Endothelial cell of umbilical vein (primary cell): ENCODE results near the gene TMEM214. TPM values are rescaled to one million over a fixed set of nuclear protein-coding genes. Genes with fewer than 3 reads are reported as not detected.

ENCODE experiments used
- BruUV-seq: library from RNA; stranded (reverse); fragments of 400-500 nt; replicated peaks from 2 replicates; lab custom pipeline; 2021; lab: Mats Ljungman, UMichigan
- CTCF ChIA-PET: fragments of 300-600, 350-600 bp; sonication (Branson Sonifier 250); formaldehyde crosslinking; loops from one replicate; lab custom pipeline; 2021; ENCODE audit warnings: antibody characterized with exemption, inconsistent platforms; lab: Charles Lee
- POLR2A ChIA-PET: fragments of 300-600, 350-600 bp; sonication (Branson Sonifier 250); formaldehyde crosslinking; loops from one replicate; lab custom pipeline; 2021; ENCODE audit warnings: antibody characterized with exemption, inconsistent platforms; lab: Charles Lee
- DNase-seq: peaks from one replicate; pipeline ENCODE4 v3.0.0-alpha.2; 2011; ENCODE audit warnings: low read depth, low spot score
- FAIRE-seq: peaks from 2 replicates; lab custom pipeline; 2011; peaks lifted over from hg19 to GRCh38; lab: Jason Lieb, UNC
- H2AFZ ChIP-seq: 2 replicates; pipeline ENCODE4 v1.6.0; 2012; ENCODE audit warnings: low read depth, low read length, control low read depth, inconsistent platforms
- H3K27ac ChIP-seq: 2 replicates; pipeline ENCODE4 v1.5.1; 2011; ENCODE audit warnings: low read depth, mild to moderate bottlenecking, control low read depth, low read length, moderate library complexity; ENCODE audit not compliant: insufficient read depth
- H3K27me3 ChIP-seq, 2 experiments: 2 replicates each; pipeline versions ENCODE4 v1.6.0 to v1.6.1; 2011; ENCODE audit warnings: low read length in 2 of 2, mixed read lengths in 1 of 2; ENCODE audit not compliant: control insufficient read depth in 2 of 2, insufficient read depth in 2 of 2
- H3K36me3 ChIP-seq, 2 experiments: 2 replicates in 1 of 2; 3 replicates in 1 of 2; pipeline ENCODE4 v1.5.1; 2011; ENCODE audit warnings: low read length in 2 of 2, mild to moderate bottlenecking in 1 of 2, moderate library complexity in 1 of 2; ENCODE audit not compliant: control insufficient read depth in 2 of 2, insufficient read depth in 2 of 2; ENCODE audit errors: extremely low read depth in 1 of 2
- H3K4me1 ChIP-seq: 3 replicates; pipeline ENCODE4 v1.5.1; 2011; ENCODE audit warnings: mild to moderate bottlenecking, low read length; ENCODE audit not compliant: control insufficient read depth, insufficient read depth; ENCODE audit errors: extremely low read depth
- H3K4me2 ChIP-seq: 2 replicates; pipeline ENCODE4 v1.6.1; 2011; ENCODE audit warnings: low read length, control low read depth, mixed read lengths; ENCODE audit not compliant: insufficient read depth
- H3K4me3 ChIP-seq, 3 experiments: fragments of 200-600 bp in 1 of 3; sonication (generic), shearing (Covaris generic) in 1 of 3; replicated peaks in 1 of 3; 2 replicates each; pipeline ENCODE4 v1.5.1; 2011 to 2016; ENCODE audit warnings: control low read depth in 3 of 3, low read length in 3 of 3, mild to moderate bottlenecking in 2 of 3, inconsistent platforms in 1 of 3, low read depth in 1 of 3, moderate library complexity in 1 of 3; ENCODE audit not compliant: insufficient read depth in 1 of 3
- H3K79me2 ChIP-seq: 2 replicates; pipeline ENCODE4 v1.6.0; 2012; ENCODE audit warnings: low read length, inconsistent platforms; ENCODE audit not compliant: control insufficient read depth, insufficient read depth
- H3K9ac ChIP-seq: replicated peaks from 2 replicates; pipeline ENCODE3; 2011; ENCODE audit warnings: low read length, control low read depth; ENCODE audit not compliant: insufficient read depth; ENCODE audit errors: extremely low read depth
- H3K9me1 ChIP-seq: replicated peaks from 3 replicates; pipeline ENCODE4 v1.6.0; 2011; ENCODE audit warnings: mild to moderate bottlenecking, low read length; ENCODE audit not compliant: control insufficient read depth, insufficient read depth; ENCODE audit errors: extremely low read depth
- H3K9me3 ChIP-seq: replicated peaks from 2 replicates; pipeline ENCODE4 v1.5.1; 2012; ENCODE audit warnings: low read length, inconsistent platforms; ENCODE audit not compliant: control insufficient read depth, insufficient read depth
- H4K20me1 ChIP-seq: replicated peaks from 2 replicates; pipeline ENCODE3; 2011; ENCODE audit warnings: mild to moderate bottlenecking, low read length; ENCODE audit not compliant: control insufficient read depth, insufficient read depth; ENCODE audit errors: extremely low read depth
- GATA2 ChIP-seq: IDR thresholded peaks from 2 replicates; pipeline ENCODE4 v1.7.0; 2011; ENCODE audit warnings: low read depth, mild to moderate bottlenecking, moderate library complexity, mixed read lengths, low read length; ENCODE audit not compliant: insufficient read length, insufficient read depth
- JUN ChIP-seq: IDR thresholded peaks from 2 replicates; pipeline ENCODE4 v1.6.1; 2011; ENCODE audit warnings: borderline replicate concordance, low read depth; ENCODE audit not compliant: insufficient read length, insufficient read depth
- MYC ChIP-seq: IDR thresholded peaks from one replicate; pipeline ENCODE4 v1.6.1; 2011; ENCODE audit warnings: mild to moderate bottlenecking, low read depth, low read length
- POLR2A ChIP-seq: IDR thresholded peaks from 2 replicates; pipeline ENCODE4 v1.6.1; 2012; ENCODE audit warnings: low read depth, mild to moderate bottlenecking, control low read depth, low read length
- POLR2AphosphoS5 ChIP-seq: IDR thresholded peaks from 2 replicates; pipeline ENCODE4 v1.6.1; 2012; ENCODE audit warnings: low read depth, mild to moderate bottlenecking, control low read depth, low read length, moderate library complexity; ENCODE audit not compliant: insufficient read depth
- dilution Hi-C: fragments of 300-500 bp; cut with MboI; formaldehyde crosslinking; loops from one replicate; pipeline ENCODE4 v1.15.0; 2019; ENCODE audit warnings: low sequenced_read_pairs; ENCODE audit not compliant: extremely low pct_ligation_motif_present
- intact Hi-C: fragments of 100-400 bp; cut with micrococcal nuclease; formaldehyde crosslinking; loops from one replicate; pipeline ENCODE4 v1.10.0; 2022
- polyA plus RNA-seq, 4 experiments: library from polyadenylated mRNA; depleted of rRNA in 3 of 4; stranded (reverse) in 3 of 4; unstranded in 1 of 4; fragments of >200 nt; gene quantifications; 2 replicates each; pipeline versions ENCODE4 v1.2.1 to v1.2.3, GENCODE V29; 2011 to 2012; ENCODE audit warnings: missing spikeins in 1 of 4
- total RNA-seq: library from RNA; stranded (reverse); gene quantifications from 2 replicates; pipeline ENCODE4 v1.2.3, GENCODE V29; 2021

The TMEM214 gene
- total and polyA plus RNA-seq, 2 donors (not counting 3 experiments of a cell fraction or from before 2014, with no cell fraction given): 109 to 163 TPM

- Histone ChIP-seq H3K4me2 (no peak overlapping the region), H3K79me2 (no peaks in the 10 kb centered on the region), H4K20me1 (no peaks in the 10 kb centered on the region), H3K9ac (no peak overlapping the region), H2AFZ (no peak overlapping the region), H3K36me3 (no peaks in the 10 kb centered on the region), H3K4me1 (peaks cover 4% of the 10 kb centered on the region), H3K9me1 (no peaks in the 10 kb centered on the region), H3K4me3 (no peak overlapping the region), H3K27me3 (no peaks in the 10 kb centered on the region), H3K9me3 (no peaks in the 10 kb centered on the region), H3K27ac (no peak overlapping the region)
- intact Hi-C loops (no loop called here), dilution Hi-C loops (no loop called here)
- no peak for TF ChIP-seq JUN
- ChIA-PET CTCF (interaction anchor here (0.6 to 4.9 kb wide), 9 partner anchors 18 to 284 kb away, joined by 3 to 46 read pairs (median 3); no protein-coding TSS in a partner anchor), POLR2A (no interaction called here)
- DNase-seq (no peak), FAIRE-seq (no peak)
- no TSS peak for BruUV-seq
Measured at GRCh38 chr2:27009083-27009482, 23.7 kb upstream of the TMEM214 start.

DNA sequence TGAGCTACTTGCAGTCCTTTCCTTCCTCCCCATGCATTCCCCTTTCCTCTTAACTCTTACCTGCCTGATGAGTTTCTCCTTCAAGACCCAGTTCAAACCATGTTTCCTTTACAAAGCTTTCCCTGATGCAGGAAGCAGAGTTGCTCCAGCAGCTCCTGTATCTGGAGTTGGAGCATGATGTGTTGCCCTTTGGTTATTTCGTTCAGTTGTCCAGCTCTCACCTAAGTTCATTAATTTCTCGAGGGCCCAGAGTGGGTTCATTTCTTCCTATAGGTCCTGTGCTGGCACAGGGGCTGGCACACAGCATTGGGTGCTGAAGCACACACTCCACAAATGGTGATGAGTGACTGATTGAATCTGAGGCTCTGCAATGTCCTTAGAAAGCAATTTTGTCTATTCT is 23.0 kb upstream of the TMEM214 start:
- peaks cover 4% of the 10 kb centered on the region for H3K4me1 ChIP-seq
- FAIRE-seq (no peak), DNase-seq (no peak)
- H3K27me3 ChIP-seq: no peaks in the 10 kb centered on the region
- intact Hi-C loops (no loop called here), dilution Hi-C loops (no loop called here)
- H4K20me1 ChIP-seq: no peaks in the 10 kb centered on the region
- H3K4me2 ChIP-seq: no peak overlapping the region
- no peaks in the 10 kb centered on the region for H3K9me1 ChIP-seq
- ChIA-PET POLR2A (no interaction called here), CTCF (interaction anchor here (0.6 to 4.9 kb wide), 8 partner anchors 19 to 284 kb away, joined by 3 to 46 read pairs (median 3); no protein-coding TSS in a partner anchor)
- BruUV-seq: no TSS peak
- no peak overlapping the region for H3K4me3 ChIP-seq
- H2AFZ ChIP-seq: no peak overlapping the region
- H3K79me2 ChIP-seq: no peaks in the 10 kb centered on the region
- no peaks in the 10 kb centered on the region for H3K9me3 ChIP-seq
- H3K27ac ChIP-seq: no peak overlapping the region
- TF ChIP-seq POLR2A (no peak), GATA2 (no peak), MYC (no peak), POLR2AphosphoS5 (no peak)
- no peaks in the 10 kb centered on the region for H3K36me3 ChIP-seq
- H3K9ac ChIP-seq: no peak overlapping the region
